Nephron (organoid): Measurements from ENCODE around the gene ASPSCR1.

Source experiments
- H3K27ac Mint-ChIP-seq, 3 experiments: 2 replicates each; pipeline ENCODE4 v1.8.0; 2020; ENCODE audit warnings: mixed read lengths in 3 of 3, mild to moderate bottlenecking in 2 of 3, moderate library complexity in 1 of 3
- H3K27me3 Mint-ChIP-seq: 2 replicates; pipeline ENCODE4 v1.8.0; 2021; ENCODE audit warnings: low read depth, mild to moderate bottlenecking, moderate library complexity, mixed read lengths
- H3K36me3 Mint-ChIP-seq: 2 replicates; pipeline ENCODE4 v1.8.0; 2020; ENCODE audit warnings: low read depth, mixed read lengths
- H3K4me1 Mint-ChIP-seq: 2 replicates; pipeline ENCODE4 v1.8.0; 2020; ENCODE audit warnings: mixed read lengths
- H3K4me3 Mint-ChIP-seq, 3 experiments: 2 replicates each; pipeline ENCODE4 v1.8.0; 2020; ENCODE audit warnings: mild to moderate bottlenecking in 3 of 3, mixed read lengths in 3 of 3, moderate library complexity in 2 of 3
- H3K9me3 Mint-ChIP-seq: 2 replicates; pipeline ENCODE4 v1.8.0; 2020; ENCODE audit warnings: mixed read lengths
- CTCF ChIP-seq, 3 experiments: fragments of 200-600 bp; sonication (generic); IDR thresholded peaks; one replicate each; pipeline ENCODE4 v1.5.0; 2021; ENCODE audit warnings: antibody characterized with exemption in 3 of 3; ENCODE audit not compliant: unreplicated experiment in 3 of 3

The ASPSCR1 gene

DNA sequence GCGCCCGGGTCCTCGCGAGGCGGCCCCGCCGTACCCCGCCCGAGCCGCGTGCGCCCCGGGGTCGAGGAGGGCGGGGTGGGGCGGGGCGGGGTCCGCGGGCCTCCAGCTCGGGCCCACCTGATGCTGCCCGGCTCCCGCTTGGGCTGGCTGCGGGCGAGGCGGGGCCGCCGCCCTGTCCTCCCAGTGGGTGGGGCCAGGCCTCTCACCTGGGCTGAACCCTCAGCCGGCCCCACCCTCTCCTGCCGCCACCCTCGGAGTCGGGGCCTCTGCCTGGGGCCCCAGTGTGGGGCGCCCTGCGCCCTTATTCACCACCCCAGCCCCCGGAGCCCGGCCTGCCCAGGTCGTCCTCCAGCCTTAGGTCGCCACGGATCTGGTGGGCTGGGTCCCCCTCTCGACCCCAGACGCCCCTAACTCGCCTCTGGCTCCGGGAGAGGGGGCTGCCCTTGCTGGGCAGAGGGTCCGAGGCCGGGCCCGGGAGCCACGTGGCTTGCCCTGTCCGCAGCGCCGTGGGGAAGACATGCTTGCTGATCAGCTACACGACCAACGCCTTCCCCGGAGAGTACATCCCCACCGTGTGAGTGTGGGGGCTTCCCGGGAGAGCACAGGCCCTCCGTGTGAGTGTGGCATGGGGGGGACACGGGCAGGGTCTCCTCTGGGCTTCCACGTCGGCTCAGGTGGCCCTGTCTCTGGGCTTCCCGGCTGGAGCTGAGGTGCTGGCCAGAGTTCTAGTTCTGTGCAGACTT, 54.6 kb downstream of the ASPSCR1 start:
- Mint-ChIP-seq H3K27ac (no peak overlapping the region), H3K4me3 (peak overlapping the region; percentile 61 to 78 (median 66)), H3K36me3 (no peaks in the 10 kb centered on the region), H3K4me1 (peaks cover 9% of the 10 kb centered on the region), H3K9me3 (no peaks in the 10 kb centered on the region), H3K27me3 (peaks cover 16% of the 10 kb centered on the region)
- no peak for TF ChIP-seq CTCF (IDR thresholded peaks at IDR 0.05; ENCODE audit: unreplicated experiment in 3 of 3)

GRCh38 chr17:82033359-82034085, 56.1 kb downstream of the ASPSCR1 start:
- no peaks in the 10 kb centered on the region for H3K36me3 Mint-ChIP-seq
- peak overlapping the region; percentile 78 to 84 (median 78) for H3K4me3 Mint-ChIP-seq
- H3K27ac Mint-ChIP-seq: no peak overlapping the region
- no peaks in the 10 kb centered on the region for H3K9me3 Mint-ChIP-seq
- H3K27me3 Mint-ChIP-seq: peaks cover 17% of the 10 kb centered on the region
- H3K4me1 Mint-ChIP-seq: peaks cover 16% of the 10 kb centered on the region
- no peak for TF ChIP-seq CTCF (IDR thresholded peaks at IDR 0.05; ENCODE audit: unreplicated experiment in 3 of 3)

GRCh38 chr17:82034371-82035011, 57.1 kb downstream of the ASPSCR1 start:
- Mint-ChIP-seq H3K4me3 (peak overlapping the region; percentile 70 to 80 (median 77)), H3K36me3 (no peaks in the 10 kb centered on the region), H3K27me3 (peaks cover 21% of the 10 kb centered on the region), H3K4me1 (peaks cover 20% of the 10 kb centered on the region), H3K27ac (peak overlapping the region in 1 of 3 experiments; percentile 14), H3K9me3 (no peaks in the 10 kb centered on the region)
- no peak for TF ChIP-seq CTCF (IDR thresholded peaks at IDR 0.05; ENCODE audit: unreplicated experiment in 3 of 3)

DNA sequence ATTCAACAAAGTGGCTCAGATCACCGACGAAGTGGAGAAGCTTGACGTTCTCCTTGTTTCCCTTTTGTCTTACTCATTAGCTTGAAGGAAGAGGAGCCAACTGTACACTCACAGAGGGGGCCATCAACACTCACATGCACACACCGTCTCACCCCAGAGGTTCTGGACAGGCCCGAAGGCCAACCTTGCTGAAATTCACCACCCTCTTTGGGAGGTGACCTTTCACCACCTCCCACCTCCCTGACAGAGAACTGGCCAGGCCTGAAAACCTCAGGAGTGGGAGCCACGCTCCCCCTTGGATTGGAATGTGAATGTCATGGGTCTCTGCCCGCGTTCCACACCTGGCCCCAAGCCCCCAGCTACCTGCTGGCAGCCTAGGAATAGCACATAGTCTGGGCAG, 58.1 kb downstream of the ASPSCR1 start:
- TF ChIP-seq CTCF (IDR thresholded peaks at IDR 0.05; ENCODE audit: unreplicated experiment in 3 of 3): no peak
- peaks cover 21% of the 10 kb centered on the region for H3K27me3 Mint-ChIP-seq
- peaks cover 20% of the 10 kb centered on the region for H3K4me1 Mint-ChIP-seq
- H3K27ac Mint-ChIP-seq: peak overlapping the region; percentile 14 to 66 (median 31)
- H3K9me3 Mint-ChIP-seq: no peaks in the 10 kb centered on the region
- peak overlapping the region; percentile 70 to 80 (median 77) for H3K4me3 Mint-ChIP-seq
- no peaks in the 10 kb centered on the region for H3K36me3 Mint-ChIP-seq

- no peak overlapping the region for H3K27ac Mint-ChIP-seq
- peaks cover 21% of the 10 kb centered on the region for H3K27me3 Mint-ChIP-seq
- H3K4me3 Mint-ChIP-seq: peak overlapping the region; percentile 79 to 81 (median 80)
- no peaks in the 10 kb centered on the region for H3K9me3 Mint-ChIP-seq
- no peak for TF ChIP-seq CTCF (IDR thresholded peaks at IDR 0.05; ENCODE audit: unreplicated experiment in 3 of 3)
- peaks cover 20% of the 10 kb centered on the region for H3K4me1 Mint-ChIP-seq
- H3K36me3 Mint-ChIP-seq: no peaks in the 10 kb centered on the region
Observed at GRCh38 chr17:82035956-82036633, 58.7 kb downstream of the ASPSCR1 start.
